Keratinocyte (primary cell): ENCODE results near the gene CDKL5. TPM values are rescaled to one million over a fixed set of nuclear protein-coding genes. Genes with fewer than 3 reads are reported as not detected.

ENCODE experiments used
- DNase-seq: peaks from one replicate; pipeline ENCODE4 v3.0.0-alpha.2; 2011; ENCODE audit warnings: low read depth, missing footprints, low spot score
- FAIRE-seq: peaks from 2 replicates; lab custom pipeline; 2011; peaks lifted over from hg19 to GRCh38; lab: Jason Lieb, UNC
- H2AFZ ChIP-seq: 2 replicates; pipeline ENCODE4 v1.6.0; 2012; ENCODE audit warnings: low read length, control low read depth, inconsistent platforms; ENCODE audit not compliant: control insufficient read depth
- H3K27ac ChIP-seq: 2 replicates; pipeline ENCODE4 v1.5.1; 2011; ENCODE audit warnings: low read length; ENCODE audit not compliant: control insufficient read depth, insufficient read depth
- H3K27me3 ChIP-seq: 3 replicates; pipeline ENCODE4 v1.6.0; 2011; ENCODE audit warnings: low read length; ENCODE audit not compliant: control insufficient read depth, insufficient read depth; ENCODE audit errors: extremely low read depth
- H3K36me3 ChIP-seq, 2 experiments: 2 replicates in 1 of 2; 3 replicates in 1 of 2; pipeline ENCODE4 v1.5.1; 2011; ENCODE audit warnings: low read length in 2 of 2, mild to moderate bottlenecking in 1 of 2; ENCODE audit not compliant: control insufficient read depth in 2 of 2, insufficient read depth in 2 of 2; ENCODE audit errors: extremely low read depth in 1 of 2
- H3K4me1 ChIP-seq: 3 replicates; pipeline ENCODE4 v1.5.1; 2011; ENCODE audit warnings: low read length; ENCODE audit not compliant: control insufficient read depth, insufficient read depth; ENCODE audit errors: extremely low read depth
- H3K4me2 ChIP-seq: 3 replicates; pipeline ENCODE4 v1.6.0; 2011; ENCODE audit warnings: low read depth, low read length; ENCODE audit not compliant: control insufficient read depth, insufficient read depth; ENCODE audit errors: extremely low read depth
- H3K4me3 ChIP-seq, 3 experiments: fragments of 200-600 bp in 1 of 3; sonication (generic) in 1 of 3; 2 replicates in 2 of 3; 3 replicates in 1 of 3; pipeline ENCODE4 v1.5.1; 2011 to 2016; ENCODE audit warnings: low read length in 3 of 3, mild to moderate bottlenecking in 3 of 3, control low read depth in 2 of 3, inconsistent platforms in 1 of 3, low read depth in 1 of 3, mixed read lengths in 1 of 3, mixed run types in 1 of 3, moderate library complexity in 1 of 3; ENCODE audit not compliant: control insufficient read depth in 2 of 3, insufficient read depth in 2 of 3; ENCODE audit errors: extremely low read depth in 1 of 3
- H3K79me2 ChIP-seq: 2 replicates; pipeline ENCODE4 v1.6.0; 2012; ENCODE audit warnings: low read length; ENCODE audit not compliant: control insufficient read depth, insufficient read depth
- H3K9ac ChIP-seq: 3 replicates; pipeline ENCODE4 v1.6.0; 2011; ENCODE audit warnings: low read length; ENCODE audit not compliant: control insufficient read depth, insufficient read depth; ENCODE audit errors: extremely low read depth
- H3K9me1 ChIP-seq: 3 replicates; pipeline ENCODE4 v1.6.0; 2011; ENCODE audit warnings: low read length; ENCODE audit not compliant: control insufficient read depth, insufficient read depth; ENCODE audit errors: extremely low read depth
- H3K9me3 ChIP-seq: 2 replicates; pipeline ENCODE4 v1.5.1; 2012; ENCODE audit warnings: low read depth, low read length; ENCODE audit not compliant: control insufficient read depth
- H4K20me1 ChIP-seq: 3 replicates; pipeline ENCODE4 v1.6.0; 2011; ENCODE audit warnings: low read length; ENCODE audit not compliant: control insufficient read depth, insufficient read depth; ENCODE audit errors: extremely low read depth
- EZH2 ChIP-seq: IDR thresholded peaks from one replicate; pipeline ENCODE4 v1.6.1; 2012; ENCODE audit warnings: inconsistent platforms, mild to moderate bottlenecking, low read length, moderate library complexity
- dilution Hi-C: fragments of 300-500 bp; cut with MboI; formaldehyde crosslinking; loops from one replicate; pipeline ENCODE4 v1.7.0; 2020; ENCODE audit warnings: low sequenced_read_pairs; ENCODE audit not compliant: extremely low pct_ligation_motif_present
- polyA plus RNA-seq, 5 experiments: library from polyadenylated mRNA; depleted of rRNA in 3 of 5; stranded (reverse) in 3 of 5; stranded (forward) in 1 of 5; unstranded in 1 of 5; fragments of >200 nt; gene quantifications; 1 replicate in 1 of 5; 2 replicates in 3 of 5; 3 replicates in 1 of 5; pipeline versions ENCODE4 v1.2.1 to v1.2.3, GENCODE V29; 2011 to 2012; ENCODE audit warnings: missing spikeins in 2 of 5, low read depth in 1 of 5, low replicate concordance in 1 of 5
- TF ChIP-seq, protein P1 (sequence below), 3 experiments: IDR thresholded peaks in 1 of 3; conservative IDR thresholded peaks in 1 of 3; optimal IDR thresholded peaks in 1 of 3; 2 replicates in 2 of 3; 3 replicates in 1 of 3; pipeline versions ENCODE3 to v1.5.1; 2011; ENCODE audit warnings: low read length in 3 of 3, mild to moderate bottlenecking in 3 of 3, moderate library complexity in 2 of 3, control low read depth in 1 of 3, inconsistent platforms in 1 of 3; ENCODE audit not compliant: insufficient read depth in 2 of 3; ENCODE audit errors: extremely low read depth in 1 of 3

The CDKL5 gene
- polyA plus RNA-seq, 1 donor (not counting 4 experiments of a cell fraction or from before 2014, with no cell fraction given), result 3.4 TPM

DNA sequence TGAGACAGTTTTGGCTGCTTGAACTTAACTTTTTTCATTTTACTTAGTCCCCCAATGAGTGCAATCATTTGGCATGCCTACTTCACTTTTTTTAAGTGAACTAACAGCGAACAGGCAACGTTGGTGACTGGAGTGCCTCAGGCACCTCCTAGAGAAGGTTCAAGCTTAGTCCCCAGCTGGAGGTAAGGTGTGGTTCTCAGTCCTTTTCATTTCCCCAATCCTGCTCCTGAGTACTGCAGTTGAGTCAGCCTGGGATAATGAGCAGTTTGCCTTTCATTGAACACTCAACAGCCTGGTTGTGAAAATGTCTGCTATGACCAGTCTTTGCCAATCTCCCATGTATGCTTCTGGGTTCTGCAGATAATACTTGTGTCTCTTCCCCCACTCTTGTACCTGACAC, 109.5 kb downstream of the CDKL5 start:
- H3K4me2 ChIP-seq, result no peak overlapping the region
- no peak for TF ChIP-seq EZH2
- TF ChIP-seq, protein P1, sequence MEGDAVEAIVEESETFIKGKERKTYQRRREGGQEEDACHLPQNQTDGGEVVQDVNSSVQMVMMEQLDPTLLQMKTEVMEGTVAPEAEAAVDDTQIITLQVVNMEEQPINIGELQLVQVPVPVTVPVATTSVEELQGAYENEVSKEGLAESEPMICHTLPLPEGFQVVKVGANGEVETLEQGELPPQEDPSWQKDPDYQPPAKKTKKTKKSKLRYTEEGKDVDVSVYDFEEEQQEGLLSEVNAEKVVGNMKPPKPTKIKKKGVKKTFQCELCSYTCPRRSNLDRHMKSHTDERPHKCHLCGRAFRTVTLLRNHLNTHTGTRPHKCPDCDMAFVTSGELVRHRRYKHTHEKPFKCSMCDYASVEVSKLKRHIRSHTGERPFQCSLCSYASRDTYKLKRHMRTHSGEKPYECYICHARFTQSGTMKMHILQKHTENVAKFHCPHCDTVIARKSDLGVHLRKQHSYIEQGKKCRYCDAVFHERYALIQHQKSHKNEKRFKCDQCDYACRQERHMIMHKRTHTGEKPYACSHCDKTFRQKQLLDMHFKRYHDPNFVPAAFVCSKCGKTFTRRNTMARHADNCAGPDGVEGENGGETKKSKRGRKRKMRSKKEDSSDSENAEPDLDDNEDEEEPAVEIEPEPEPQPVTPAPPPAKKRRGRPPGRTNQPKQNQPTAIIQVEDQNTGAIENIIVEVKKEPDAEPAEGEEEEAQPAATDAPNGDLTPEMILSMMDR (optimal IDR thresholded peaks at IDR 0.05 in 1 of 3, IDR thresholded peaks at IDR 0.05 in 1 of 3, conservative IDR thresholded peaks at IDR 0.05 in 1 of 3; ENCODE audit: extremely low read depth in 1 of 3, insufficient read depth in 2 of 3, low read length in 3 of 3), result no peak
- H2AFZ ChIP-seq, result no peak overlapping the region
- H3K9ac ChIP-seq, result no peak overlapping the region
- no peak overlapping the region for H3K4me3 ChIP-seq
- H4K20me1 ChIP-seq, result no peaks in the 10 kb centered on the region
- dilution Hi-C loops, result no loop called here
- H3K9me1 ChIP-seq, result no peaks in the 10 kb centered on the region
- no peaks in the 10 kb centered on the region for H3K4me1 ChIP-seq
- DNase-seq (peak; percentile 11), FAIRE-seq (peak; percentile 29)
- no peaks in the 10 kb centered on the region for H3K9me3 ChIP-seq
- no peaks in the 10 kb centered on the region for H3K27me3 ChIP-seq
- no peaks in the 10 kb centered on the region for H3K79me2 ChIP-seq
- H3K27ac ChIP-seq, result no peak overlapping the region
- no peaks in the 10 kb centered on the region for H3K36me3 ChIP-seq

DNA sequence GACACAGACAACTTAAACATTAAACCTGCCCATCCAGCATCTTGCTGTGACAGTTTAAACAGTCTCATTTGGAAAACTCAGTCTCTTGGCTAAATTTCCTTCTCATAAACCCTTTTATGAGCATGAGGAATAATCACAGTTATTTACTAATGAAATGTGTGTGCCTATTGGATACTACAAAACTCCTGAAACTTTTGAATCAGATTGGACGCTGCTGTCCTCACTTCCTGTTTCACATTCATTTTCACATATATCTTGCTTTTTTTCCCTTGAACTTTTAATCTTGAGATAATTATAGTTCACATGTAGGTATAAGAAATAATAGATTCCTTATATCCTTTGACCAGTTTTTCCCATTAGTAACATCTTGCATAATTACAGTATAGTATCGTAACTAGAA, 111.7 kb downstream of the CDKL5 start:
- no peak overlapping the region for H3K4me2 ChIP-seq
- no peak for FAIRE-seq
- H3K4me3 ChIP-seq, result no peak overlapping the region
- no peak overlapping the region for H3K27ac ChIP-seq
- H3K9ac ChIP-seq, result no peak overlapping the region
- H3K36me3 ChIP-seq, result no peaks in the 10 kb centered on the region
- no peak for TF ChIP-seq EZH2
- TF ChIP-seq, protein P1 (optimal IDR thresholded peaks at IDR 0.05 in 1 of 3, IDR thresholded peaks at IDR 0.05 in 1 of 3, conservative IDR thresholded peaks at IDR 0.05 in 1 of 3; ENCODE audit: extremely low read depth in 1 of 3, insufficient read depth in 2 of 3, low read length in 3 of 3), result no peak
- dilution Hi-C loops, result no loop called here
- no peaks in the 10 kb centered on the region for H3K27me3 ChIP-seq
- H3K79me2 ChIP-seq, result no peaks in the 10 kb centered on the region
- H3K9me1 ChIP-seq, result no peaks in the 10 kb centered on the region
- H3K9me3 ChIP-seq, result no peaks in the 10 kb centered on the region
- no peak for DNase-seq
- no peaks in the 10 kb centered on the region for H4K20me1 ChIP-seq
- H3K4me1 ChIP-seq, result no peaks in the 10 kb centered on the region
- H2AFZ ChIP-seq, result no peak overlapping the region
